OCI-LY1 (cell line): ENCODE data around the gene QRFP.
"Not testable (repeated sequence)": the region's sequence is repeated elsewhere in the genome, so short reads cannot be mapped to it uniquely, and the experiment has no call there.

Experiments
- H2AFZ ChIP-seq: fragments of 200-600 bp; sonication (generic), shearing (Covaris generic); 2 replicates; pipeline ENCODE4 v1.6.0; 2014; ENCODE audit warnings: antibody characterized with exemption, mild to moderate bottlenecking, low read length
- H3F3A ChIP-seq: fragments of 200-600 bp; sonication (generic), shearing (Covaris generic); 2 replicates; pipeline ENCODE4 v1.6.0; 2014; ENCODE audit warnings: mild to moderate bottlenecking, antibody characterized with exemption, low read length, moderate library complexity; ENCODE audit not compliant: insufficient read depth
- H3K27ac ChIP-seq: fragments of 200-600 bp; sonication (generic); 2 replicates; pipeline ENCODE4 v1.5.1; 2014; ENCODE audit warnings: low read length, mixed run types, mild to moderate bottlenecking, low read depth; ENCODE audit not compliant: poor library complexity, severe bottlenecking
- H3K27me3 ChIP-seq: fragments of 200-600 bp; sonication (generic); 2 replicates; pipeline ENCODE4 v1.6.0; 2014; ENCODE audit warnings: antibody characterized with exemption, mild to moderate bottlenecking, low read length, moderate library complexity; ENCODE audit not compliant: insufficient read depth
- H3K36me3 ChIP-seq: fragments of 200-600 bp; sonication (generic); 2 replicates; pipeline ENCODE4 v1.6.1; 2014; ENCODE audit warnings: mild to moderate bottlenecking, antibody characterized with exemption, low read length, moderate library complexity, mixed read lengths; ENCODE audit not compliant: insufficient read depth
- H3K4me1 ChIP-seq: fragments of 200-600 bp; sonication (generic); 2 replicates; pipeline ENCODE4 v1.5.1; 2014; ENCODE audit warnings: mild to moderate bottlenecking, low read length, moderate library complexity; ENCODE audit not compliant: insufficient read depth, severe bottlenecking
- H3K4me2 ChIP-seq: fragments of 200-600 bp; sonication (generic), shearing (Covaris generic); 2 replicates; pipeline ENCODE4 v1.6.1; 2014; ENCODE audit warnings: low read length
- H3K4me3 ChIP-seq: fragments of 200-600 bp; sonication (generic); 2 replicates; pipeline ENCODE4 v1.5.1; 2014; ENCODE audit warnings: low read length, low read depth, mild to moderate bottlenecking, mixed read lengths; ENCODE audit not compliant: poor library complexity, severe bottlenecking
- H3K79me2 ChIP-seq: fragments of 200-600 bp; shearing (Covaris generic); 2 replicates; pipeline ENCODE4 v1.6.1; 2016; ENCODE audit warnings: mixed run types, low read length, mixed read lengths; ENCODE audit not compliant: insufficient read depth
- H3K9ac ChIP-seq: fragments of 200-600 bp; sonication (generic), shearing (Covaris generic); 2 replicates; pipeline ENCODE4 v1.6.1; 2014; ENCODE audit warnings: mild to moderate bottlenecking, low read length, mixed read lengths
- H3K9me2 ChIP-seq: fragments of 200-600 bp; sonication (generic), shearing (Covaris generic); 2 replicates; pipeline ENCODE4 v1.6.1; 2014; ENCODE audit warnings: low read depth, mild to moderate bottlenecking, low read length, mixed read lengths
- H3K9me3 ChIP-seq: fragments of 200-600 bp; shearing (Covaris generic); 2 replicates; pipeline ENCODE4 v1.6.1; 2014; ENCODE audit warnings: low read length, mixed read lengths
- H4K20me1 ChIP-seq: fragments of 200-600 bp; sonication (generic), shearing (Covaris generic); 2 replicates; pipeline ENCODE4 v1.6.0; 2016; ENCODE audit warnings: mild to moderate bottlenecking, low read length; ENCODE audit not compliant: insufficient read depth
- CTCF ChIP-seq: fragments of 200-600 bp; sonication (generic), shearing (Covaris generic); IDR thresholded peaks from 2 replicates; pipeline ENCODE4 v1.5.1; 2017; ENCODE audit warnings: mild to moderate bottlenecking, antibody characterized with exemption, low read length, moderate library complexity, mixed read lengths
- EZH2 ChIP-seq: fragments of 200-600 bp; sonication (generic), shearing (Covaris generic); IDR thresholded peaks from 2 replicates; pipeline ENCODE4 v1.8.0; 2017; ENCODE audit warnings: borderline replicate concordance, mixed run types, mild to moderate bottlenecking, antibody characterized with exemption, low read length, moderate library complexity, mixed read lengths

The QRFP gene

GRCh38 chr9:130854092-130854491 lies 42.5 kb downstream of the QRFP start:
- Histone ChIP-seq H3K27ac (no peak overlapping the region), H3K4me2 (no peak overlapping the region), H3F3A (no peaks in the 10 kb centered on the region), H2AFZ (no peak overlapping the region), H3K9ac (no peak overlapping the region), H3K36me3 (peaks cover 7% of the 10 kb centered on the region; the same call in 1 of the 2 replicates), H3K9me3 (no peaks in the 10 kb centered on the region), H3K79me2 (no peaks in the 10 kb centered on the region), H3K4me1 (no peaks in the 10 kb centered on the region), H4K20me1 (no peaks in the 10 kb centered on the region), H3K4me3 (no peak overlapping the region), H3K9me2 (no peaks in the 10 kb centered on the region), H3K27me3 (no peaks in the 10 kb centered on the region)
- TF ChIP-seq EZH2 (no peak), CTCF (no peak)

- peaks cover 7% of the 10 kb centered on the region; the same call in 1 of the 2 replicates for H3K36me3 ChIP-seq
- no peak overlapping the region for H2AFZ ChIP-seq
- no peak overlapping the region for H3K9ac ChIP-seq
- H3K9me3 ChIP-seq = no peaks in the 10 kb centered on the region
- H4K20me1 ChIP-seq = no peaks in the 10 kb centered on the region
- no peak overlapping the region for H3K4me3 ChIP-seq
- H3K27ac ChIP-seq = no peak overlapping the region
- no peaks in the 10 kb centered on the region for H3K79me2 ChIP-seq
- H3K4me2 ChIP-seq = no peak overlapping the region
- H3K9me2 ChIP-seq = no peaks in the 10 kb centered on the region
- H3K4me1 ChIP-seq = no peaks in the 10 kb centered on the region
- TF ChIP-seq EZH2 (no peak), CTCF (no peak)
- H3K27me3 ChIP-seq = no peaks in the 10 kb centered on the region
- H3F3A ChIP-seq = no peaks in the 10 kb centered on the region
These were observed 43.8 kb downstream of the QRFP start for GRCh38 chr9:130852801-130853200.

GRCh38 chr9:130849356-130849755 lies 47.3 kb downstream of the QRFP start:
- H3K4me1 ChIP-seq = no peaks in the 10 kb centered on the region
- H3F3A ChIP-seq = no peaks in the 10 kb centered on the region

GRCh38 chr9:130848514-130848913 lies 48.1 kb downstream of the QRFP start:
- not testable (repeated sequence) for H3K79me2 ChIP-seq, H3K27ac ChIP-seq, H3K4me2 ChIP-seq

More at GRCh38 chr9:130849356-130849755, 47.3 kb downstream of the QRFP start:
- H3K27ac ChIP-seq = no peak overlapping the region
- H3K9ac ChIP-seq = no peak overlapping the region
- no peaks in the 10 kb centered on the region for H3K9me3 ChIP-seq
- H2AFZ ChIP-seq = no peak overlapping the region
- TF ChIP-seq EZH2 = no peak
- TF ChIP-seq CTCF = no peak
- no peak overlapping the region for H3K4me2 ChIP-seq
- H3K27me3 ChIP-seq = no peaks in the 10 kb centered on the region
- H3K9me2 ChIP-seq = no peaks in the 10 kb centered on the region
- no peak overlapping the region for H3K4me3 ChIP-seq
- H3K36me3 ChIP-seq = peaks cover 5% of the 10 kb centered on the region; the same call in 1 of the 2 replicates
- no peaks in the 10 kb centered on the region for H3K79me2 ChIP-seq
- no peaks in the 10 kb centered on the region for H4K20me1 ChIP-seq

More at GRCh38 chr9:130848514-130848913, 48.1 kb downstream of the QRFP start:
- not testable (repeated sequence) for H3K36me3 ChIP-seq, H3K9me3 ChIP-seq, H3K9me2 ChIP-seq, H4K20me1 ChIP-seq, H2AFZ ChIP-seq, H3K27me3 ChIP-seq, H3K9ac ChIP-seq, H3K4me1 ChIP-seq, H3K4me3 ChIP-seq, H3F3A ChIP-seq
